ENCODE measurements around the gene MMP24.

MMP24 gene

GRCh38 chr20:35295674-35296073 is 69.2 kb downstream of the MMP24 start:
- no peak overlapping the region for H3K4me3 ChIP-seq (ENCODE audit: control insufficient read depth, low read depth, low read length)
- DNase-seq (ENCODE audit: low read depth): no peak
- no peak for TF ChIP-seq CTCF (conservative IDR thresholded peaks at IDR 0.05; ENCODE audit: control insufficient read depth, insufficient read depth, low read depth, low read length)

- no peak for TF ChIP-seq CTCF (conservative IDR thresholded peaks at IDR 0.05; ENCODE audit: control insufficient read depth, insufficient read depth, low read depth, low read length)
- no peak overlapping the region for H3K4me3 ChIP-seq (ENCODE audit: control insufficient read depth, low read depth, low read length)
- DNase-seq (ENCODE audit: low read depth): no peak
Observed at GRCh38 chr20:35296101-35296554, 69.6 kb downstream of the MMP24 start.

- peak; percentile 42 for DNase-seq (ENCODE audit: low read depth)
- no peak for TF ChIP-seq CTCF (conservative IDR thresholded peaks at IDR 0.05; ENCODE audit: control insufficient read depth, insufficient read depth, low read depth, low read length)
- H3K4me3 ChIP-seq (ENCODE audit: control insufficient read depth, low read depth, low read length): no peak overlapping the region
Observed at GRCh38 chr20:35297155-35297554, 70.7 kb downstream of the MMP24 start.

- H3K4me3 ChIP-seq (ENCODE audit: control insufficient read depth, low read depth, low read length): no peak overlapping the region
- no peak for TF ChIP-seq CTCF (conservative IDR thresholded peaks at IDR 0.05; ENCODE audit: control insufficient read depth, insufficient read depth, low read depth, low read length)
- DNase-seq (ENCODE audit: low read depth): no peak
Observed at GRCh38 chr20:35297740-35298139, 71.2 kb downstream of the MMP24 start.

- no peak for TF ChIP-seq CTCF (conservative IDR thresholded peaks at IDR 0.05; ENCODE audit: control insufficient read depth, insufficient read depth, low read depth, low read length)
- no peak overlapping the region for H3K4me3 ChIP-seq (ENCODE audit: control insufficient read depth, low read depth, low read length)
- DNase-seq (ENCODE audit: low read depth): no peak
Observed at GRCh38 chr20:35298264-35298663, 71.8 kb downstream of the MMP24 start.

- no peak for TF ChIP-seq CTCF (conservative IDR thresholded peaks at IDR 0.05; ENCODE audit: control insufficient read depth, insufficient read depth, low read depth, low read length)
- DNase-seq (ENCODE audit: low read depth): no peak
- no peak overlapping the region for H3K4me3 ChIP-seq (ENCODE audit: control insufficient read depth, low read depth, low read length)
Observed at GRCh38 chr20:35299780-35300179, 73.3 kb downstream of the MMP24 start.
